Heart right ventricle (tissue), 16 donors: ENCODE data around the gene HMSD. TPM values are rescaled to one million over a fixed set of nuclear protein-coding genes. Genes with fewer than 3 reads are reported as not detected.

Experiments
- ATAC-seq, 8 donors: fragments of 200-7000 bp; cut with Tn5 transposase; one replicate each; pipeline ENCODE4 v1.9.1; 2020; ENCODE audit warnings: mild to moderate bottlenecking in 8 of 8, moderate library complexity in 8 of 8, moderate number of reproducible peaks in 1 of 8
- DNase-seq, 2 donors: peaks; one replicate each; pipeline ENCODE4 v3.0.0-alpha.2; 2020
- H3K27ac ChIP-seq, 10 donors: fragments of 200-600 bp; sonication (generic) in 2 of 10; one replicate each; pipeline versions ENCODE4 v1.5.0 to v1.8.0; 2020 to 2022; ENCODE audit warnings: mild to moderate bottlenecking in 3 of 10
- H3K27me3 ChIP-seq, 7 donors: fragments of 200-600 bp; one replicate each; pipeline ENCODE4 v1.8.0; 2021 to 2022; ENCODE audit warnings: mild to moderate bottlenecking in 2 of 7
- H3K36me3 ChIP-seq, 9 donors: fragments of 200-600 bp; sonication (generic) in 1 of 9; one replicate each; pipeline versions ENCODE4 v1.5.0 to v1.8.0; 2020 to 2022; ENCODE audit warnings: mild to moderate bottlenecking in 2 of 9
- H3K4me1 ChIP-seq, 9 donors: fragments of 200-600 bp; sonication (generic) in 1 of 9; one replicate each; pipeline versions ENCODE4 v1.5.0 to v1.8.0; 2020 to 2022; ENCODE audit warnings: mild to moderate bottlenecking in 4 of 9
- H3K4me3 ChIP-seq, 10 donors: fragments of 200-600 bp; sonication (generic) in 2 of 10; one replicate each; pipeline versions ENCODE4 v1.5.0 to v1.8.0; 2020 to 2022; ENCODE audit warnings: mild to moderate bottlenecking in 7 of 10, moderate library complexity in 2 of 10
- H3K9me3 ChIP-seq, 11 donors: fragments of 200-600 bp in 10 of 11; sonication (generic) in 2 of 11; one replicate each; pipeline versions ENCODE4 v1.5.0 to v1.8.0; 2013 to 2022; ENCODE audit warnings: mild to moderate bottlenecking in 2 of 11, control low read depth in 1 of 11, moderate library complexity in 1 of 11
- CTCF ChIP-seq, 9 donors: fragments of 200-600 bp; sonication (generic) in 2 of 9; IDR thresholded peaks; one replicate each; pipeline versions ENCODE4 v1.5.0 to v1.8.0; 2021 to 2022; ENCODE audit warnings: antibody characterized with exemption in 9 of 9, mild to moderate bottlenecking in 5 of 9, moderate library complexity in 1 of 9
- WGBS, 2 donors: extraction: QIAGEN DNeasy Blood & Tissue Kit; methylation state at CpG; one replicate each; pipeline ENCODE4 v1.1.7; 2013; ENCODE audit warnings: inconsistent platforms in 1 of 2; 5-methylcytosine and 5-hydroxymethylcytosine counted together
- intact Hi-C, 10 donors: fragments of 100-400 bp; cut with DNase I; formaldehyde crosslinking; loops; one replicate each; pipeline versions ENCODE4 v1.11.1 to v1.14.2; 2022
- polyA plus RNA-seq, 2 donors: library from polyadenylated mRNA; stranded (reverse); fragments of 200-250 nt; gene quantifications; one replicate each; pipeline ENCODE4 v1.2.3, GENCODE V29; 2013
- total RNA-seq, 10 donors: library from RNA; stranded (reverse); fragmentation: NEBNext Ultra II Directional in 3 of 10; extraction: Animal tissue kit (Norgen Biotek cat#: 25700) in 3 of 10; gene quantifications; one replicate each; pipeline versions ENCODE4 v1.2.1 to v1.2.4, GENCODE V29; 2021 to 2023
- donor health status: Arrhythmogenic right ventricular cardiomyopathy.
- donor health status: ischemic (EF 13 %, LVEDD 7.1; RV severe dilation, severe dysfunction).
- donor health status: healthy with polysubstance abuse.
- donor health status: DM: no; HTN: yes; CAD: no.
- donor health status: DM: no; HTN: no; CAD: no.
- donor health status: ischemic (EF 25% LVEDD 6.9; RV normal size, moderate dysfunction).
- donor health status: ischemic (EF 25% LVEDD 5.7; RV mildly dilated, moderate dysfunction).
- donor health status: healthy.
- donor health status: DM: yes; HTN: yes; CAD: no.
- donor health status: Ischemic cardiomyopathy.
- donor health status: ischemic (EF 35%, LVEDD 5.7; RV mildly dilated, moderate dysfunction).
- donor health status: nonischemic (EF 11% LVEDD 7.7; RV severe dilation, severe dysfunction).
- donor health status: DM: yes; HTN: yes; CAD: no.
- donor health status: PGD.
- donor health status: ischemic (EF 29% LVEDD 5.4; RV normal size, mild dysfunction).
- donor health status: nonischemic (EF 23%, LVEDD 6.1; RV moderate dilation, normal function).

HMSD gene
- total and polyA plus RNA-seq, 12 donors = 0.03 to 0.88 (median 0.35) TPM; not detected in 8

GRCh38 chr18:63960891-63961290, 11.8 kb downstream of the HMSD start:
- DNase-seq = no peak
- peaks cover 0 to 34% (median 13%) of the 10 kb centered on the region in 7 donors for H3K27me3 ChIP-seq
- WGBS, 2 donors = 32 to 50% methylated on average over 1 of the region's 1 CpG
- no peak for ATAC-seq
- no peak overlapping the region for H3K27ac ChIP-seq
- H3K36me3 ChIP-seq = no peaks in the 10 kb centered on the region
- intact Hi-C loops = no loop called here
- TF ChIP-seq CTCF (IDR thresholded peaks at IDR 0.05) = no peak
- H3K4me3 ChIP-seq = no peak overlapping the region
- no peaks in the 10 kb centered on the region for H3K9me3 ChIP-seq
- no peaks in the 10 kb centered on the region for H3K4me1 ChIP-seq

GRCh38 chr18:63961435-63961980, 12.4 kb downstream of the HMSD start:
- H3K4me3 ChIP-seq = no peak overlapping the region
- intact Hi-C loops = no loop called here
- ATAC-seq (no peak), DNase-seq (no peak)
- no peaks in the 10 kb centered on the region for H3K36me3 ChIP-seq
- peaks cover 0 to 30% (median 10%) of the 10 kb centered on the region in 7 donors for H3K27me3 ChIP-seq
- no peaks in the 10 kb centered on the region for H3K4me1 ChIP-seq
- TF ChIP-seq CTCF (IDR thresholded peaks at IDR 0.05) = no peak
- no peaks in the 10 kb centered on the region for H3K9me3 ChIP-seq
- 64 to 69% methylated on average over 5 of the region's 5 CpGs for WGBS, 2 donors
- H3K27ac ChIP-seq = no peak overlapping the region

GRCh38 chr18:63962137-63962536, 13.0 kb downstream of the HMSD start:
- no peak for ATAC-seq
- H3K9me3 ChIP-seq = no peaks in the 10 kb centered on the region
- H3K4me3 ChIP-seq = no peak overlapping the region
- H3K36me3 ChIP-seq = no peaks in the 10 kb centered on the region
- H3K27ac ChIP-seq = no peak overlapping the region
- H3K27me3 ChIP-seq = peaks cover 0 to 23% (median 8%) of the 10 kb centered on the region in 7 donors
- WGBS, 2 donors = 37 to 38% methylated on average over 1 of the region's 1 CpG
- no peak for DNase-seq
- no peaks in the 10 kb centered on the region for H3K4me1 ChIP-seq
- intact Hi-C loops = no loop called here
- no peak for TF ChIP-seq CTCF (IDR thresholded peaks at IDR 0.05)

- WGBS, 2 donors = 45 to 77% methylated on average over 1 of the region's 1 CpG
- peak in 4 of 8 donors; percentile 38 to 68 (median 54) for ATAC-seq
- peak; percentile 57 to 91 (median 82) for TF ChIP-seq CTCF (IDR thresholded peaks at IDR 0.05)
- no peak overlapping the region for H3K27ac ChIP-seq
- peaks cover 0 to 15% (median 8%) of the 10 kb centered on the region in 7 donors for H3K27me3 ChIP-seq
- no peaks in the 10 kb centered on the region for H3K36me3 ChIP-seq
- H3K9me3 ChIP-seq = no peaks in the 10 kb centered on the region
- H3K4me1 ChIP-seq = no peaks in the 10 kb centered on the region
- H3K4me3 ChIP-seq = no peak overlapping the region
- DNase-seq = peak in 1 of 2 donors; percentile 31
- intact Hi-C loops = no loop called here
Observed at GRCh38 chr18:63963615-63964256, 14.6 kb downstream of the HMSD start.
